Osteoblast (primary cell): Measurements from ENCODE around the gene ANKRD12. TPM values are rescaled to one million over a fixed set of nuclear protein-coding genes. Genes with fewer than 3 reads are reported as not detected.
"Not testable (repeated sequence)": the region's sequence is repeated elsewhere in the genome, so short reads cannot be mapped to it uniquely, and the experiment has no call there.

Experiments used
- DNase-seq: peaks from one replicate; pipeline ENCODE4 v3.0.0; 2011; ENCODE audit warnings: low spot score, mixed read lengths; ENCODE audit not compliant: insufficient read length; ENCODE audit errors: missing footprints
- H2AFZ ChIP-seq: 2 replicates; pipeline ENCODE4 v1.6.0; 2011; ENCODE audit warnings: mild to moderate bottlenecking, low read length
- H3K27ac ChIP-seq: 2 replicates; pipeline ENCODE4 v1.5.1; 2011; ENCODE audit warnings: mild to moderate bottlenecking, low read depth, low read length, moderate library complexity
- H3K27me3 ChIP-seq: 2 replicates; pipeline ENCODE4 v1.6.0; 2012; ENCODE audit warnings: mild to moderate bottlenecking, control low read depth, inconsistent platforms, low read length, moderate library complexity; ENCODE audit not compliant: insufficient read depth
- H3K36me3 ChIP-seq: 2 replicates; pipeline ENCODE4 v1.5.1; 2011; ENCODE audit warnings: mild to moderate bottlenecking, low read length, control low read depth, moderate library complexity; ENCODE audit not compliant: insufficient read depth
- H3K4me1 ChIP-seq: 2 replicates; pipeline ENCODE4 v1.5.1; 2011; ENCODE audit warnings: mild to moderate bottlenecking, low read length, control low read depth, moderate library complexity; ENCODE audit not compliant: insufficient read depth
- H3K4me2 ChIP-seq: 2 replicates; pipeline ENCODE4 v1.6.0; 2011; ENCODE audit warnings: mild to moderate bottlenecking, low read length; ENCODE audit not compliant: insufficient read depth
- H3K4me3 ChIP-seq: fragments of 200-600 bp; sonication (generic); 3 replicates; pipeline ENCODE4 v1.5.1; 2012; ENCODE audit warnings: mild to moderate bottlenecking, low read length, inconsistent platforms; ENCODE audit not compliant: insufficient read depth
- H3K79me2 ChIP-seq: 2 replicates; pipeline ENCODE4 v1.6.0; 2012; ENCODE audit warnings: mild to moderate bottlenecking, low read length, control low read depth, inconsistent platforms; ENCODE audit not compliant: insufficient read depth
- H3K9me3 ChIP-seq: 2 replicates; pipeline ENCODE4 v1.5.1; 2011; ENCODE audit warnings: low read depth, low read length, control low read depth
- H4K20me1 ChIP-seq: 2 replicates; pipeline ENCODE4 v1.6.0; 2012; ENCODE audit warnings: mild to moderate bottlenecking, low read length, control low read depth; ENCODE audit not compliant: insufficient read depth
- CTCF ChIP-seq: IDR thresholded peaks from 2 replicates; pipeline ENCODE4 v1.5.1; 2011; ENCODE audit warnings: mild to moderate bottlenecking, low read depth, low read length, moderate library complexity; ENCODE audit errors: extremely low read depth
- total RNA-seq: library from RNA; depleted of rRNA; stranded (reverse); fragments of >200 nt; gene quantifications from 2 replicates; pipeline ENCODE4 v1.2.3, GENCODE V29; 2012

ANKRD12 gene
- total RNA-seq, 1 donor = 47.8 TPM

- no peak for DNase-seq
- no peak overlapping the region for H2AFZ ChIP-seq
- no peaks in the 10 kb centered on the region for H3K4me1 ChIP-seq
- H4K20me1 ChIP-seq = peaks cover 40% of the 10 kb centered on the region
- no peak overlapping the region for H3K4me3 ChIP-seq
- no peak for TF ChIP-seq CTCF
- H3K27ac ChIP-seq = no peak overlapping the region
- no peaks in the 10 kb centered on the region for H3K9me3 ChIP-seq
- H3K36me3 ChIP-seq = no peaks in the 10 kb centered on the region
- no peaks in the 10 kb centered on the region for H3K27me3 ChIP-seq
- H3K4me2 ChIP-seq = no peak overlapping the region
- peaks cover 94% of the 10 kb centered on the region for H3K79me2 ChIP-seq
These were observed 16.7 kb downstream of the ANKRD12 start for GRCh38 chr18:9153256-9153655.

- Histone ChIP-seq H4K20me1 (peaks cover 25% of the 10 kb centered on the region), H3K79me2 (peaks cover 89% of the 10 kb centered on the region)
- TF ChIP-seq CTCF = no peak
These were observed 20.1 kb downstream of the ANKRD12 start for GRCh38 chr18:9156604-9157249.

GRCh38 chr18:9157806-9158205 lies 21.2 kb downstream of the ANKRD12 start:
- Histone ChIP-seq H3K79me2 (peaks cover 89% of the 10 kb centered on the region), H2AFZ (no peak overlapping the region), H3K9me3 (no peaks in the 10 kb centered on the region), H3K4me1 (no peaks in the 10 kb centered on the region), H3K36me3 (no peaks in the 10 kb centered on the region), H4K20me1 (peaks cover 20% of the 10 kb centered on the region), H3K4me2 (no peak overlapping the region), H3K4me3 (no peak overlapping the region), H3K27ac (no peak overlapping the region), H3K27me3 (no peaks in the 10 kb centered on the region)
- DNase-seq = peak; percentile 5
- no peak for TF ChIP-seq CTCF

More at GRCh38 chr18:9156604-9157249, 20.1 kb downstream of the ANKRD12 start:
- Histone ChIP-seq H3K4me1 (no peaks in the 10 kb centered on the region), H3K27ac (no peak overlapping the region), H3K9me3 (no peaks in the 10 kb centered on the region), H2AFZ (no peak overlapping the region), H3K27me3 (no peaks in the 10 kb centered on the region), H3K36me3 (no peaks in the 10 kb centered on the region), H3K4me2 (no peak overlapping the region), H3K4me3 (no peak overlapping the region)
- DNase-seq = no peak

- no peak overlapping the region for H2AFZ ChIP-seq
- no peak for TF ChIP-seq CTCF
- no peak overlapping the region for H3K4me2 ChIP-seq
- no peak overlapping the region for H3K27ac ChIP-seq
- H4K20me1 ChIP-seq = peaks cover 21% of the 10 kb centered on the region
- no peak for DNase-seq
- H3K27me3 ChIP-seq = no peaks in the 10 kb centered on the region
- H3K79me2 ChIP-seq = peaks cover 89% of the 10 kb centered on the region
- H3K4me1 ChIP-seq = no peaks in the 10 kb centered on the region
- H3K36me3 ChIP-seq = no peaks in the 10 kb centered on the region
- no peak overlapping the region for H3K4me3 ChIP-seq
- H3K9me3 ChIP-seq = peaks cover 4% of the 10 kb centered on the region
These were observed 23.4 kb downstream of the ANKRD12 start for GRCh38 chr18:9160014-9160413.

GRCh38 chr18:9162663-9163062 lies 26.1 kb downstream of the ANKRD12 start:
- H3K4me3 ChIP-seq, H3K27me3 ChIP-seq, H3K36me3 ChIP-seq, H3K4me1 ChIP-seq, H2AFZ ChIP-seq, H3K4me2 ChIP-seq, DNase-seq, H3K27ac ChIP-seq, H3K9me3 ChIP-seq: not testable (repeated sequence)
- Histone ChIP-seq H3K79me2 (peaks cover 71% of the 10 kb centered on the region), H4K20me1 (peaks cover 18% of the 10 kb centered on the region)

GRCh38 chr18:9164149-9164548 lies 27.6 kb downstream of the ANKRD12 start:
- not testable (repeated sequence) for H3K4me2 ChIP-seq, H3K9me3 ChIP-seq, H3K27me3 ChIP-seq, H3K4me1 ChIP-seq, H2AFZ ChIP-seq, H3K4me3 ChIP-seq, H3K36me3 ChIP-seq, H3K27ac ChIP-seq, DNase-seq
- Histone ChIP-seq H3K79me2 (peaks cover 64% of the 10 kb centered on the region), H4K20me1 (peaks cover 18% of the 10 kb centered on the region)
